ENCODE data around the gene PTPRA. TPM values are rescaled to one million over a fixed set of nuclear protein-coding genes. Genes with fewer than 3 reads are reported as not detected.

The PTPRA gene
- total and polyA plus RNA-seq, 9 of the 15 experiments (the other 6 are each of a cell fraction or from before 2014, with no cell fraction given) = 3.4 to 80.5 (median 28.0) TPM

DNA sequence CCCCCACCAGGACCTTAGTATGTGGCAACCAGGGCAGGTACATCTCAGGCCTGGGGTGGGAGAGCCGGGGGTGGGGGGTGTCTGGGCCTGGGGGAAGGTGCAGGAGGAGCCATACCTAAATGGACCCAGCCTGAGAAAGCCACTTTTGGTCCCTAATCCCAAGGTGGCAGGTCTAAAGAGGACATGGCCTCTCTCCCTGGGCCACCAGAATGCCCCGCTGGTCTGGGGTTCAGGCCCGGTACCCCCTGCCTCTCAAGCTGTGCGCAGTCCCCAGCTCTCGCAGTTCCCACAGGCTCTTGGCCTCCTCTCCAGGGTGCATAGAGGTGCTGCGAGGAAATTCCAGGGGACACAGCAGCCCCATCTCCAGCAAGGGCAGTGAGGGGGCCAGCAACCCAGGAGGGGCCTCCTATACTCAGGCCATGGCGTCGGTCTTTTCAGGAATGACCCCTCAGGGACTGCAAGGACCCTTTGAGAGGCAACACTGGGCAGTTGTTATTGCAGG is 212.3 kb downstream of the PTPRA start:
- H3K79me2 ChIP-seq (ENCODE audit: control insufficient read depth, insufficient read depth, low read length) = no peaks in the 10 kb centered on the region
- H3K27ac ChIP-seq (ENCODE audit: extremely low read depth, low read depth, low read length) = no peak overlapping the region
- no peak overlapping the region for H3K4me2 ChIP-seq (ENCODE audit: insufficient read depth, low read length)
- no peak for FAIRE-seq
- H2AFZ ChIP-seq (ENCODE audit: low read depth, low read length) = no peak overlapping the region
- no peaks in the 10 kb centered on the region for H3K36me3 ChIP-seq (ENCODE audit: control insufficient read depth, insufficient read depth, low read length)
- no peaks in the 10 kb centered on the region for H4K20me1 ChIP-seq (replicated peaks; ENCODE audit: control insufficient read depth, insufficient read depth, low read length)
- H3K9me3 ChIP-seq (replicated peaks; ENCODE audit: control insufficient read depth, insufficient read depth, low read depth, low read length) = no peaks in the 10 kb centered on the region
- no peak for DNase-seq (ENCODE audit: extremely low read depth in 1 of 4, low spot score in 3 of 4)
- H3K4me1 ChIP-seq (replicated peaks in 1 of 2; ENCODE audit: control insufficient read depth in 2 of 2, insufficient read depth in 2 of 2, low read length in 2 of 2) = peaks cover 3 to 28% of the 10 kb centered on the region in 2 experiments; a peak in 3 of 5 replicates
- in situ Hi-C loops (cut with MboI) = no loop called here
- H3K9me1 ChIP-seq (ENCODE audit: control insufficient read depth, insufficient read depth, low read length) = peaks cover 3% of the 10 kb centered on the region
- ATAC-seq = no peak; the same call in 2 of the 3 replicates
- WGBS (ENCODE audit: insufficient coverage, low coverage, missing lambda C conversion rate) = 81% methylated on average over 7 of the region's 8 CpGs
- no peaks in the 10 kb centered on the region for H3K27me3 ChIP-seq (ENCODE audit: control insufficient read depth in 2 of 2, insufficient read depth in 2 of 2, low read length in 2 of 2)
- H3K9ac ChIP-seq (ENCODE audit: insufficient read depth in 1 of 2, low read depth in 2 of 2, low read length in 2 of 2) = no peak overlapping the region
- no peak overlapping the region for H3K4me3 ChIP-seq
- intact Hi-C loops (cut with micrococcal nuclease) = no loop called here
- no TSS peak for BruUV-seq (replicated peaks)
- POLR2A ChIA-PET = no interaction called here
- CTCF ChIA-PET (ENCODE audit: low intra/inter-chr PET ratio) = no interaction called here
- TF ChIP-seq EZH2 (IDR thresholded peaks at IDR 0.05; ENCODE audit: borderline replicate concordance, low read depth, low read length) (no peak), SMARCB1 (IDR thresholded peaks at IDR 0.05; ENCODE audit: insufficient read length, low read depth) (no peak), PRPF4 (IDR thresholded peaks at IDR 0.05; ENCODE audit: insufficient read depth, low read depth, low read length, poor library complexity, severe bottlenecking) (no peak), SNRNP70 (optimal IDR thresholded peaks at IDR 0.05; ENCODE audit: low read depth, low read length) (no peak), ZNF444 (CRISPR knock-in tag; IDR thresholded peaks at IDR 0.05) (no peak), ZNF445 (CRISPR knock-in tag; IDR thresholded peaks at IDR 0.05; ENCODE audit: low read depth) (no peak), SMC3 (conservative IDR thresholded peaks at IDR 0.05; ENCODE audit: insufficient read depth, low read depth, low read length) (no peak), KDM4B (IDR thresholded peaks at IDR 0.05; ENCODE audit: borderline replicate concordance in 2 of 2, low read depth in 1 of 2) (no peak), ILF3 (IDR thresholded peaks at IDR 0.05; ENCODE audit: borderline replicate concordance) (no peak), SREBF2 (CRISPR knock-in tag; IDR thresholded peaks at IDR 0.05) (no peak), ZNF764 (CRISPR knock-in tag; IDR thresholded peaks at IDR 0.05; ENCODE audit: low read depth) (no peak), FOXA3 (CRISPR knock-in tag; conservative IDR thresholded peaks at IDR 0.05 in 1 of 2, IDR thresholded peaks at IDR 0.05 in 1 of 2) (no peak), SIRT6 (IDR thresholded peaks at IDR 0.05; ENCODE audit: low read depth, low read length) (no peak), ARID4B (CRISPR knock-in tag; IDR thresholded peaks at IDR 0.05) (no peak)
- TF ChIP-seq, protein P1, sequence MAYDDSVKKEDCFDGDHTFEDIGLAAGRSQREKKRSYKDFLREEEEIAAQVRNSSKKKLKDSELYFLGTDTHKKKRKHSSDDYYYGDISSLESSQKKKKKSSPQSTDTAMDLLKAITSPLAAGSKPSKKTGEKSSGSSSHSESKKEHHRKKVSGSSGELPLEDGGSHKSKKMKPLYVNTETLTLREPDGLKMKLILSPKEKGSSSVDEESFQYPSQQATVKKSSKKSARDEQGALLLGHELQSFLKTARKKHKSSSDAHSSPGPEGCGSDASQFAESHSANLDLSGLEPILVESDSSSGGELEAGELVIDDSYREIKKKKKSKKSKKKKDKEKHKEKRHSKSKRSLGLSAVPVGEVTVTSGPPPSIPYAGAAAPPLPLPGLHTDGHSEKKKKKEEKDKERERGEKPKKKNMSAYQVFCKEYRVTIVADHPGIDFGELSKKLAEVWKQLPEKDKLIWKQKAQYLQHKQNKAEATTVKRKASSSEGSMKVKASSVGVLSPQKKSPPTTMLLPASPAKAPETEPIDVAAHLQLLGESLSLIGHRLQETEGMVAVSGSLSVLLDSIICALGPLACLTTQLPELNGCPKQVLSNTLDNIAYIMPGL (CRISPR knock-in tag; IDR thresholded peaks at IDR 0.05) = no peak

All from K562 (cell line).